Vagina (tissue), 2 donors: ENCODE measurements around the gene OTOP1. TPM values are rescaled to one million over a fixed set of nuclear protein-coding genes. Genes with fewer than 3 reads are reported as not detected.
"Not testable (repeated sequence)": the region's sequence is repeated elsewhere in the genome, so short reads cannot be mapped to it uniquely, and the experiment has no call there.

Experiments used
- DNase-seq, 2 donors: peaks; one replicate each; pipeline ENCODE4 v3.0.0-alpha.2; 2017; ENCODE audit errors: extremely low spot score in 2 of 2
- H3K27ac ChIP-seq: fragments of 200-600 bp; sonication (generic); one replicate; pipeline ENCODE4 v1.5.1; 2019
- H3K27me3 ChIP-seq: fragments of 200-600 bp; sonication (generic); one replicate; pipeline ENCODE4 v1.5.1; 2019
- H3K36me3 ChIP-seq, 2 donors: fragments of 200-600 bp; sonication (generic); one replicate each; pipeline ENCODE4 v1.5.1; 2017 to 2019
- H3K4me1 ChIP-seq: fragments of 200-600 bp; sonication (generic); one replicate; pipeline ENCODE4 v1.5.1; 2019
- H3K4me3 ChIP-seq, 2 donors: fragments of 200-600 bp; sonication (generic); 1 replicate in 1 of 2; 2 replicates in 1 of 2; pipeline ENCODE4 v1.5.1; 2016 to 2019
- H3K9me3 ChIP-seq: fragments of 200-600 bp; sonication (generic); one replicate; pipeline ENCODE4 v1.5.1; 2019
- CTCF ChIP-seq, 3 experiments: fragments of 450-650 bp in 2 of 3; fragments of 200-600 bp in 1 of 3; sonication (generic) in 1 of 3; IDR thresholded peaks; one replicate each; pipeline ENCODE4 v1.5.1; 2017 to 2019; ENCODE audit warnings: antibody characterized with exemption in 3 of 3, mild to moderate bottlenecking in 2 of 3, moderate library complexity in 2 of 3
- POLR2A ChIP-seq, 2 donors: fragments of 450-650 bp; IDR thresholded peaks; one replicate each; pipeline ENCODE4 v1.6.1; 2017; ENCODE audit warnings: antibody characterized with exemption in 2 of 2, mild to moderate bottlenecking in 2 of 2, moderate library complexity in 2 of 2
- POLR2AphosphoS5 ChIP-seq, 2 donors: sonication (generic); formaldehyde crosslinking; IDR thresholded peaks; one replicate each; pipeline ENCODE4 v1.9.0; 2017; ENCODE audit warnings: antibody characterized with exemption in 2 of 2, mild to moderate bottlenecking in 2 of 2, low read depth in 1 of 2; ENCODE audit not compliant: insufficient read depth in 1 of 2
- intact Hi-C: fragments of 100-400 bp; cut with DNase I; formaldehyde crosslinking; loops from one replicate; pipeline ENCODE4 v1.15.1; 2023
- total RNA-seq: library from RNA; depleted of rRNA; stranded (reverse); fragments of >200 nt; gene quantifications from one replicate; pipeline ENCODE4 v1.2.3, GENCODE V29; 2016

The OTOP1 gene
- total RNA-seq, 1 donor from 2014 or later, result not detected

GRCh38 chr4:4225915-4226605 is 669 bp downstream of the OTOP1 start:
- intact Hi-C loops, result no loop called here
- no peaks in the 10 kb centered on the region for H3K36me3 ChIP-seq
- H3K9me3 ChIP-seq, result no peaks in the 10 kb centered on the region
- no peak overlapping the region for H3K4me3 ChIP-seq
- TF ChIP-seq CTCF (IDR thresholded peaks at IDR 0.05) (no peak), POLR2AphosphoS5 (IDR thresholded peaks at IDR 0.05; ENCODE audit: insufficient read depth in 1 of 2, low read depth in 1 of 2) (no peak), POLR2A (IDR thresholded peaks at IDR 0.05) (no peak)
- no peak overlapping the region for H3K27ac ChIP-seq
- peaks cover 6% of the 10 kb centered on the region for H3K27me3 ChIP-seq
- H3K4me1 ChIP-seq, result no peaks in the 10 kb centered on the region
- no peak for DNase-seq

GRCh38 chr4:4217113-4217512 is 9.6 kb downstream of the OTOP1 start:
- Histone ChIP-seq H3K27ac (no peak overlapping the region), H3K4me3 (no peak overlapping the region), H3K36me3 (no peaks in the 10 kb centered on the region), H3K9me3 (no peaks in the 10 kb centered on the region), H3K4me1 (no peaks in the 10 kb centered on the region), H3K27me3 (no peaks in the 10 kb centered on the region)
- intact Hi-C loops, result no loop called here
- no peak for DNase-seq
- TF ChIP-seq POLR2A (IDR thresholded peaks at IDR 0.05) (no peak), CTCF (IDR thresholded peaks at IDR 0.05) (no peak), POLR2AphosphoS5 (IDR thresholded peaks at IDR 0.05; ENCODE audit: insufficient read depth in 1 of 2, low read depth in 1 of 2) (no peak)

- Histone ChIP-seq H3K27me3 (no peaks in the 10 kb centered on the region), H3K4me3 (no peak overlapping the region), H3K36me3 (no peaks in the 10 kb centered on the region), H3K27ac (no peak overlapping the region), H3K4me1 (no peaks in the 10 kb centered on the region), H3K9me3 (no peaks in the 10 kb centered on the region)
- intact Hi-C loops, result no loop called here
- TF ChIP-seq POLR2A (IDR thresholded peaks at IDR 0.05) (no peak), CTCF (IDR thresholded peaks at IDR 0.05) (no peak), POLR2AphosphoS5 (IDR thresholded peaks at IDR 0.05; ENCODE audit: insufficient read depth in 1 of 2, low read depth in 1 of 2) (no peak)
- no peak for DNase-seq
Measured at GRCh38 chr4:4216648-4217047, 10.1 kb downstream of the OTOP1 start.

GRCh38 chr4:4213674-4214073 is 13.1 kb downstream of the OTOP1 start:
- H3K36me3 ChIP-seq, H3K27ac ChIP-seq, intact Hi-C loops, DNase-seq, H3K4me1 ChIP-seq, H3K9me3 ChIP-seq, H3K4me3 ChIP-seq, H3K27me3 ChIP-seq: not testable (repeated sequence)

- Histone ChIP-seq H3K27ac (no peak overlapping the region), H3K4me3 (no peak overlapping the region), H3K9me3 (no peaks in the 10 kb centered on the region), H3K36me3 (no peaks in the 10 kb centered on the region), H3K27me3 (no peaks in the 10 kb centered on the region), H3K4me1 (no peaks in the 10 kb centered on the region)
- DNase-seq, result no peak
- no peak for TF ChIP-seq POLR2AphosphoS5 (IDR thresholded peaks at IDR 0.05; ENCODE audit: insufficient read depth in 1 of 2, low read depth in 1 of 2)
- no peak for TF ChIP-seq CTCF (IDR thresholded peaks at IDR 0.05)
- TF ChIP-seq POLR2A (IDR thresholded peaks at IDR 0.05), result no peak
- intact Hi-C loops, result no loop called here
Measured at GRCh38 chr4:4206204-4206603, 20.5 kb downstream of the OTOP1 start.
